NOMO-1 (cell line): ENCODE results near the gene FAM89A.

ENCODE experiments used
- DNase-seq, 2 experiments: peaks; one replicate each; lab custom pipeline; 2025; ENCODE audit not compliant: unreplicated experiment in 2 of 2; lab: John Stamatoyannopoulos, UW

The FAM89A gene

DNA sequence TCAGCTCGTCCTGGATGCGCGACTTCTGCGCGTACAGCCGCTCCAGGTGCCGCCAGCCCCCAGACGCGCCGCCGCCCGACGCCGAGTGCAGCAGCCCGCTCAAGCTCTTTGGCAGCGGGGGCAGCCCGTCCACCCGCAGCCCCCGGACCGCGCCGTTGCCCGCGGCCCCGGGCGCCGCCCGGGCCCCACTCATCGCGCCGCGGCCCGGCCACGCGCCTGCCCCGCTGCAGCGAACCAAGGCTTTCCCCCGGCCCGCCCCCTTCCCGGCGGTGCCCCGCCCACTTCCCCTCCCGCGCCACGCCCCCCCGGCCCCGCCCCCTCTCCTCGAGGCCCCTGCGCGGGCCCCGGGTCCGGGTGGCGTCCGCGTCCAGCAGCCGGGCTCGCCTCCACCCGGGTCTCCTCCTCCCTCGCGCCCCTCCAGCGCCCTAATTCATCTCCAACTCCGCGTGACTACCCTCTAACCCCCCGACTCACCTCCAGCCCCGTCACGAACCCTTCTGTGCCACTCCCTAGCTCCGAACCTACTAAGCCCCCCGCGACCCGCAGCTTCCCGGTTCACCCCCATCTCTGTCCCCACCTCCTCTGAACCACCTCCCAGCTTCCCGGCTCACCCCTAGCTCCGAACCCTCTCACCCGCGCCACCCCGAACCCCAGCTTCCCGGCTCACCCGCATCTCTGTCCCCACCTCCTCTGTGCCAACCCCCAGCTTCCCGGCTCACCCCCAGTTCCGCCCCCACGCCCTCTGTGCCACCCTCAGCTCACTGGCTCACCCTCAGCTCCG is at the start of gene FAM89A:
Gene FAM89A, minus strand, starts transcription at position 236 of the 781 bp plus-strand sequence. Its CDS starts 43 bp downstream, at position 193.
- peak in 1 of 2 experiments; percentile 42 for DNase-seq

DNA sequence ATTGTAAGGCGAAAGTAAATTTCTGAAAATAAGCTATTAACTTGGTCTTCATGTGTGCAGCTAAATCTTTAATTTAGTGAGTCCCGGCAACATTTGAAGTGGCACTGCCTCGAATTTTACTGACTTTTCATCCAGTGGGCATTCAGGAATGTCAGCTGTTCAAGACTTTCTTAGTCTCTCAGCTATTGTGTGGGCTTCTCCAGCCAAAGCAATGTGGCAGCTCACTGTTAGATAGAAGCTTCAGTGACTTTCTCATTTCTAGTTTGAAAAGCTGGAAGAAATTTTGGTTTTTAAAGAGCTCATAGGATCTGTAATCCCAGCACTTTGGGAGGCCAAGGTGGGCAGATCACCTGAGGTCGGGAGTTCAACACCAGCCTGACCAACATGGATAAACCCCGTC is 44.3 kb upstream of the FAM89A start:
- DNase-seq: no peak

DNA sequence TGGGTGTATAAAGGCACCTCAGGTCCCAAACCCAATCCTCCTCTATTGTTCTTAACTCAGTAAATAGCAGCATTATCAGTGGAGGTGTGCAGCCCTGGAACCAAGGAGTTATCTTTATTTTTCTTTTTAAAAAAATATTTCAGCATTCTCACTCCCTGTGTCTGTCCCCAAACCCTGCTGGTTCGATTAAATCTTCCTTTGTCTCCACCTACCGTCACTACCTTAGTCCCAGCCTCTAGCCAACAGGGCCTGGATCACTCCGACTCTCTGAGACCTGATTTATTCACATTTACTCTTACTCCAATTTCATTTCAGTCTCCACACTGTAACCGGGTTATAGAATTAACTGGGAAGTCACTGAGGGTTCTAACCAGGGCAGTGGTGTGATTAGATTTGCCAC is 39.1 kb upstream of the FAM89A start:
- no peak for DNase-seq

DNA sequence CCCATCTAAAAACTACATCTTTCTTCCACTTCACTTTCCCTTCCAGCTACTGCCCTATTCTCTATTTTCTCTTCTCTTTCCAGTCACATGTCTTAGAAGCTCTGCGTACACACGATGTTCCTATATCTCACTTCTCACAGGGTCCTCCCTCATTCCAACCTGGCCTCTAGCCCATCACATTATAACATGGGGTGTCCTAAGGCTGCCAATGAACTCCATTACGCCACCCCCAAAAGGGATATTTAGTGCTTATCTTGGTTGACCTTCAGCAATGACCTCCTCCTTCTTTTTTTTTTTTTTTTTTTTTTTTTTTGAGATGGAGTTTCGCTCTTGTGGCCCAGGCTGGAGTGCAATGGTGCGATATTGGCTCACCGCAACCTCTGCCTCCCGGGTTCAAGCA is 38.2 kb upstream of the FAM89A start:
- no peak for DNase-seq

DNA sequence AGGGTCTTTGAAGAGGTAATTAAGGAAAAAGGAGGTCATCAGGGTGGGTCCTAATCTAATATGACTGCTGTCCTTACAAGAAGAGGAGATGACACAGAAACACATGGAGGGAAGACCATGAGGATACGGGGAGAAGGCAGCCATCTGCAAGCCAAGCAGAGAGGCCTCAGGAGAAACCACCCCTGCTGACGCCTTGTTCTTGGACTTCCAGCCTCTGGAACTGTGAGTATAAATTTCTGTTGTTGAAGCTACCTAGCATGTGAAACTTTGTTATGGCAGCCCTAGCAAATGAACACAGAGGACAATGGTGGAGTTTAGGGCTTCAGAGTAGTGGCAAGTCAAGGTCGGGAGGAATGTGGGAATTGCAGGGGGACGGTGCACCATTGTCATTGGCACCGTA is 36.7 kb upstream of the FAM89A start:
- DNase-seq: no peak

DNA sequence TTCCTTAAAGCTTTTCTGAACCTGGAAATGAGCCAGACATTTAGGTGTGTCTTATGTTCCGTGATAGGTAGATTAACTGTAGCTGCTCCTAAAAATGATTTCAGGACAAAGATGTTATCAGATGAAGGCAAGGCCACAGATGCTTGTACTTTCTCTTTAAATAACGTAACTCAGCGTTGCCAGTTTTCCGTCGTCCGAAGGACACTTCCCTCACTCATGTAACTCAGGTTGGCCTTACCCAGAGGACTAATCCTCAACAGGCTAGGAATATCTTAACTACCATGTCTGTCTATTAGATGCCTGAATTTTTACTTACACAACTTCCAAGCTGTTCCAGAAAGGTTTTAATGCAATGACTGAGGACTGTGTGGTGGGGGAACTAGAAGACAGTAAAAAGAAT is 35.4 kb upstream of the FAM89A start:
- no peak for DNase-seq

DNA sequence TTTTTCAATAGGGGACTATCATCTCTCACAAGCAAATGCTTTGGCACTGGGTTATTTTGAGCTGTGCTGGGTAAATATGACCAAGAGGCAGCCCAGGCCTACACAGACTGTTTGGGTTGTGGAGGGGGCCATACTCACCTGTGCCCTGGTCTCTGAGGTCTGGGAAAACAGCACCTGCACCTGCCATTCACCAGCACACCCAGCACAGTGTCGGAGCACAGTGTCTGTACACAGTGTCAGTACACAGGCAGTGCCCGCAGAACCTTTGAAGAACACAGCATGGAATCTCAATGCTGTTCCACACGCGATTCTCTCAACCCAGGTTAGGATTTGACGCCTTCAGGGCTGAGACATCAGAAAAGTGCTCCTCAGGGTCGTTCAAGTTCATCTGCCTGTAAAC is 35.0 kb upstream of the FAM89A start:
- no peak for DNase-seq

DNA sequence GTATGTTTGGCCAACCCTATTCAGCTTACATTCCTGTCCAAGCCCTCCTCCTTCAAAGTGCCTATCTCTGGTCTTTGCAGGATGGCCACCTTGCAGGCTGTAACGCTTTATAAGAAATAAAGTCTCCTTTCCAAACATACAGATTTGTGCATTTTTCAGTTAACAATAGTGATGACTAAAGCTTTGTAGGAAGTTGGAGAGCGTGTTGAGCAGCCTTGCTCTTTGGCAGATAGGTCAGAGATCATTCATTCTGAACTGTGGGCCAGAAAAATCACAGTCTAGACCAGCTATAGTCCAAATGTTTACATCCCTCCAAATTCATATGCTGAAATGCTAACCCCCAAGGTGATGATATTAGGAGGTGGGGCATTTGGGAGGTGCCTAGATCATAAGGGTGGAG is 34.0 kb upstream of the FAM89A start:
- no peak for DNase-seq

DNA sequence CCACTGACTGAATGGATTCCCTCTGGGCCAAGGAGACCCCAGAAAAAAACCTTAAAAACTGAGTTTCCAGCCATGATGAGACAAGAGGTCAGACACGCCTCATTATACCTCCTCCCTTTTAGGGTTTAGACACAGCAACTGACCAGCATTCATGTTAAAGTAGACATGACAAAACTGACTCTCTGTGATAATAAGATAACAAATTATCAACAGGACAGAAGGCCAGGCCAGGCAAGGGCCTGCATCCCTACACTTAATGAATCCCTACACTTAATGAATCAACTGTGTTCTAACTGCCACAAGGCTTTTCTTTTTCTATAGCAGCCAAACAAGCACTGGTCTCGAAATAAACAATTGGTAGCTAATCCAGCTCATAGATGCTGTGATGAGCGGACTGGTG is 33.3 kb upstream of the FAM89A start:
- DNase-seq: no peak

DNA sequence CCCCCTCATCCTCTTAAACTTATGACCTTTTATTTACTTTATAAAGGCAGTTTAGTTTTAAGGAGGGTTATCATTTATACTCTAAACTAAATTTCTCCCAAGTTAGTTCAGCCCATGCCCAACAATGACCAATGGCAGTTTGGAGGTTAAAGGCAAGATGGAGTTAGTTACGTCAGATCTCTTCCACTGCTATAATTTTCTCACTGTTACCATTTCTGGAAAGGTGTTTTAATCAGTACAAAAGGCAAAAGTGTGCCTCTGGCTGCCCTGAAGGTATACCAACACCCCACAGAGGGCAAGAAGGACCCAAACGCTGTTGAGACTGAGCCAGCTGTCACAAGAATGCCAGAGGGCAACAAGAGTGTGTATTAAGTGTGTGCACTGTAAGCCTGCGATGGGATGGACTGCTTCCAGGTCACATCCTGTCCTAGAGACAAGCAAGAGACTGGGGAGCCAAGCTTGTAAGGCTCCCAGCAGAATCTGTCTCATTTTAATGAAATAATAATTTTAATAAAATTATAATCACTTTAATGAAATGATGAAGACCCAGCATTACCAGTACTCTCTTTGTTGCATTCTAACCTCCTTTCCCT is 32.5 kb upstream of the FAM89A start:
- no peak for DNase-seq

DNA sequence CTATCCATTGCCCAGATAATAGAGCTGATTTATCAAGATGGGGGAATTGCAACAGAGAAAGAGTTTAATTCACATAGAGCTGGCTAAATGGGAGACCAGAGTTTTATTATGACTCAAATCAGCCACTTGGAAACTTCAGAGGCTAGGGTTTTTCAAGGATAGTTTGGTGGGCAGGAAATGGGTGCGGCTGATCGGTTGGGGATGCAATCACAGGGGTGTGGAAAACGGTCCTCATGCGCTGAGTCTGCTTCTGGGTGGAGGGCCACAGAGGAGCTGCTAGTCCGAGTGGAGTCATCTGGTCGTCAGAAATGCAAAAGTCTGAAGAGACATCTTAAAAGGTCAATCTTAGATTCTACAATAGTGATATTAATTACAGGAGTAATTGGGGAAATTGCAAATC is 32.0 kb upstream of the FAM89A start:
- no peak for DNase-seq

DNA sequence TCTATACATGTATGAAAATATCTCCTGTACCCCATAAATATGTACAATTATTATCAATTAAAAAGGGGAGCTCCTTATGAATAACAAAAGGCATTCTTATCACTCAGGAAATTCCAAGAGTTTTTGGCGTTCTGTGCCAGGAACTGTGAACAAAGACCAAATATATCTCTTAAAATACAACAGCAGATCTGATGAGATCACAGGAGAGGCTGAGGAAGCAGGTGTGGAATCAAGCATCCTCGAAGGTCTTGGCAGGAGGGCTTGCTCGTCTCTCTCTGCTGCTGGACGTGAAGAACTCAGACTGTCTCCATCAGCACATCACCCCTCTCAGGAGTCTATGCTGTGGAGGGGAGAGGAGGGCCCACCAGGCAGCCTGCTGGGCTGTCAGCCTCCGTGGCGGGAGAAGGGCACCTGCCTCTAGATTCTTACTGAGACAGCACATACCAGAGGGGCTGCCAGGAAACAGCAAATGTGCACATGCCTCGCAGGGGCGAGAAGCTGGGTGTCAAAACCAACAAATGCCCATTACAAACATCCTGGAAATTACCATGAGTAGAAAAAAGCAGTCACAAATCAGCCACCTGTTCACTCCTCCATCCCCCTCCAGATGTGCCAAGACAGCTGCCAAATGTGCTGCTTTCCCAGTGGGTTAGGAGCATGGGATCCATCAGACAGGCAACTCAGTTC is 30.8 kb upstream of the FAM89A start:
- DNase-seq: no peak

DNA sequence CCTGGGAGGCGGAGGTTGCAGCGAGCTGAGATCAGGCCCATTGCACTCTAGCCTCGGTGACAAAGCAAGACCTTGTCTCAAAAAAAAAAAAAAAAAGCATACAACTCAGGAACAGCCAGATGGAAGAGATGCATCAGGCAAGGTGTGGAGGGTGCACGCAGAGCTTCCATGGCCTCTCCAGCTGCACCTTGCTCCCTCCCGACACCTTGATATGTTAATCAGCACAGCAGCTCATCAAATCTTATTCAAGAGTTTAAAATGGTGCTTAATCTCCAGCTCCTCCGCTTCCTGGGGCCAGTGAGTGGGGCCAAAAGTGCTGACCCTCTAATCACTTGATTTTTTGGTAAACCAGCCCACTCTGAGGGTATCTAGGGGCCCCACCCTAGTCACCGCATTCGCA is 29.3 kb upstream of the FAM89A start:
- no peak for DNase-seq

DNA sequence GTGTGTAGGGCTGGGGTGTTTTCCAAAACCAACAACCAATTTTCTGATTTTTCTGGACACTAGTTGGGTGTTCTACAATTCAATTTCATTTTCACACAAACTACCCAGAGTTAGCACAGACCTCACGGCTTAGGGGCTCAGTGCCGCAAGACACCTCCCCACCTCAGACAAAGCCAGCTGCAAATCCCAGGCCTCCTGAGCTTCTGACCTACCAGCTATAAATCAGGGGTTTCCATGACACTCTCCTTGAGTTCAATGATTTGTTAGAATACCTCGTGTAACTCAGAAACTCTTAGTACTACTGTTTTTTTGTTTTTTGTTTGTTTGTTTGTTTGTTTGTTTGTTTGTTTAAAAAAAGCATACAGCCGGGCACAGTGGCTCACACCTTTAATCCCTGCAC is 28.7 kb upstream of the FAM89A start:
- no peak for DNase-seq

DNA sequence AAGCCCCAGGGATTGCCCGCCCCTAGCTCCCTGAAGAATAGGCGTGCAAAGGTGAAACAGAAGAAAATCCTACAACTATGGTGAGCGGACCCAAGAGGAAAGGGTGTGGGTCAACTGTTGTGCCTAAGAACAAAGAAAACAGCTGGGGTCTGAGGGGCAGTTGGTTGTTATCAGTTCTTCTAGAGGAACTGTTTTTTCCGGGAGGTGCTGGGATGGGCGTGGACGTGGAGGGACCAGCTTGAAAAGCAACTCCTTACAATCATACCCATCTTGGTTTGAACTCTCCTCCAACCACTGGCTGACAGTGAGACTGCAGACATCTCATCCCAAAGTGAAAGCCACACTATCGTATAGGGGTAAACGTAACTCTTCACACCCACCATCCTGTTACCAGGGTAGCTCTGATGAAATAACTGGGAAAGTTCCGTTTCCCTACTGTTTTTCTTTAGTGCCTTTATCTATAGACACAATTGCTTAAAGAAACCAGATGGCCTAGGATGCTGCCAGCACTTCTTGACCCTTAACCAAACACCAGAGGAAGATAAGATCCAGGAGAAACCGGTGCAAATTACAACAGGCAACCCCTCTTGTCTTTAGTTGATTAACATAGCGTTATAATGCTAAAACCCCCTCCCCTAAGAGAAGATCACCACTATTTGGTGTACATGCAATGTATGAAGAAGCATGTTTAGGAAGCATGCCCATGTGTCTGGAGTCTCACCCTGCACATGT is 25.6 kb upstream of the FAM89A start:
- DNase-seq: no peak

DNA sequence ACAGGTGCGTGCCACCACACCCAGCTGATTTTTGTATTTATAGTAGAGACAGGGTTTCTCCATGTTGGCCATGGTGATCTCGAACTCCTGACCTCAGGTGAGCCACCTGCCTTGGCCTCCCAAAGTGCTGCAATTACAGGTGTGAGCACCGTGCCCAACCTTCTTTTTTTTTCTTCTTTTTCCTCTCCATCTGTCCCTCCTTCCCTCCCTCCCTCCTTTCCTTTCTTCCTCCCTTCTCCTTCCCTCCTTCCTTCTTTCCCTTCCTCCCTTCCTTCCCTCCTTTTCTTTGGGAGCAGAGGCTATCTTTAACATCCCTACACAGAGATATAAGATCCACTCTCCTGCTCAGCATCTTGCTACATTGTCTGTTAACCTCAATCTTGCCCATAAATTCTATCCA is 24.4 kb upstream of the FAM89A start:
- DNase-seq: no peak

DNA sequence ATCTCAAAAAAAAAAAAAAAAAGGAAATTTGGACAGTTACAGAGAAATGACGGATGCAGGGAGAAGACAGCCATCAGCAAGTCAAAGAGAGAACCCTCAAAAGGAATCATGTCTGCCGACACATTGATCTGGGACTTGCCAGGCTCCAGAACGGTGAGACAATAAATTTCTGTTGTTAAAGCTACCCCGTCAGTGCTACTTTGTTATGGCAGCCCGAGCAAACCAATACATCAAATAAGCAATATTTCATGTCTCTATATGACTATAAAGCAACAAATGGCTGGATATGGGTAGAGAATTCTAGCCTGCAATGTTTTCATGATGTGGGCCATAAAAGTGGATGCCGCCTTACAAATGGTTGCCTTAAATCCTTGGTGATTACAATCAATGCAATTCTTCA is 23.3 kb upstream of the FAM89A start:
- no peak for DNase-seq

DNA sequence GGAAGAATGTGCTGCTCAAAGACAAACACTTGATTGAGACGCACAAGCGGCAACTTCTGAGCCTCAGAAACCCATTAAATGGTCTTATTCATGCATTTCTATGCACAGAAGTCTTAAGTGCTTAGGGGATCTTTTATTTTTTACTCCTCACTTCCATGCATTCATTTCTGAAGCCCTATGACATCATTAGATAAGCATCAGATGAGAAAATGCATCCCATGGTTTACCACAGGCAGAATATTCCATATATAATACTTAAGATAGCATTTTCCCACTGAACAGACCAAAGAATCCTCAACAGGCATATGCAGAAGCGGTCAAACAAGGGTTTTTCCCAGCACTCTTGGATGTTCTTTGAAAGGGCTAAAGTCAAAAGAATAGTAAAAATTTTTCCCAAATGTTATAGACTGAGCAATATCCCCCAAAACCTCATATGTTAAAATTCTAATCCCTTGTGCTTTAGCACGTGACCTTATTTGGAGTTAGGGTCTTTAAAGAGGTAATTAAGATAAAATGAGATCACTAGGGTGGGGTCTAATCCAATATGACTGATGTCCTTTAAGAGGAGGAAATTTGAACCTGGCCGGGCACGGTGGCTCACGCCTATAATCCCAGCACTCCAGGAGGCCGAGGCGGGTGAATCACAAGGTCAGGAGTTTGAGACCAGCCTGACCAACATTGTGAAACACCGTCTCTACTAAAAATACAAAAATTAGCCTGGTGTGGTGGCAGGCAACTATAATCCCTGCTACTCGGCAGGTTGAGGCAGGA is 22.6 kb upstream of the FAM89A start:
- DNase-seq: no peak

DNA sequence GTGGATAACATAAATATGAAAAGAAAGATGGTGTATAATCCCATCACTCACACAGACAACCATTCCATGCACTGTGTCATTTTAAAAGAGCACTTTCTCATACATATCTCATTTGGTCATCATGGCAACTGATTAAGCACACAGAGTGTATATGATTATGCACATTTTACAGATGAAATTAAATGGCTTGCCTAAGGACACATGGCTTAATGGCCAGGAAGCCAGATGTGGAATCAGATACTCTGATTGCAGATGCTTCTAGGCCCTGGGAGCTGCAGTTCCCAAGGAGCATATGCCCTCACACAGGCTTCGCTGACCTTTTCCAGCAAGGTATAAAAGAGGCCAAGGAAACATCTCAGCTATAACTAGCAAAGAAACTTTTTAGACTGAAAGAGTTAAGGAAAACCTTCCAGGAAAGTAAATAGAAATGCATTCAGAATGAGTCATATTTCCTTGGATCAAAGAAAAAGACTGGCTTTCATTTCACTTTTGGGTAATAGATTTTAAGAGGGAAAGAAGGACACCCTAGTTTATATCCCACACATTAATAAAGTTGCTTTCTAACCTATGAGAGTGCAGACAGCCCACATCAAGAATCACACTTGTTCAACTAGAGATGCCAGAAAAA is 19.6 kb upstream of the FAM89A start:
- no peak for DNase-seq

DNA sequence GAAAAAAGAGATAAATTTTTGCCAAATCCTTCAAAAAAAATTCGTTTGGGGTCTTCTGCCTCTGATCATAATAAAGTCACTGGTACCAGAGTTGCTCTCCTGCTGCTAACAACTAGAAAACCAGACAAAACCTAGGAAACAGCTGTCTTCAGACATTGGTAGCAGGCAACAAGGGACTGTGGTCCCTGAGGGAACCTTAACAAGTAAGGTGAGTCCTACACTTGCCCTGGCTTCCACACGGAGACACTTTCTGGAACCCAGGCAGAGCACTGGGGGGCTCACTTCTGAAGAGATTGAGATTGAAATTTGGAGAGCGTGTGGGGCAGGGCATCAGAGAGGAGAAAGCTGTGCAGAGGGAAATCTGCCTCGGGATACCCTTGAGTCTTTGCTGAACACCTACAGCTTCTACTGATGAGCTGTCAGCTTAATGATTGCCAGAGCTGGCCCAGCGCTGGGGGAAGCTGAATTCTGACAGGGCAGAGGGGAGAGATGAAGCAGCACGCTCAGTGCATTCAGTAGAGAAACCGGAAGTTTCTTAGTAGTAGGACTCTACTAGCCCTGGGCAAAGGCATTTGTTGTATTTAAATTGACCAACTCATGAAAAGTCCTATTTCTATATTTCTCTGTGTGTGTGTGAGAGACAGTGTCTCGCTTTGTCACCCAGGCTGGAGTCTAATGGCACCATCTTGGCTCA is 18.5 kb upstream of the FAM89A start:
- no peak for DNase-seq
